Measurements from ENCODE around the gene TMEM245. TPM values are rescaled to one million over a fixed set of nuclear protein-coding genes. Genes with fewer than 3 reads are reported as not detected.

TMEM245 gene
- total RNA-seq, 1 donor from 2014 or later, result 34.2 TPM

- Histone ChIP-seq H3K27me3 (ENCODE audit: control insufficient read depth, insufficient read depth, low read length) (no peaks in the 10 kb centered on the region), H3K4me3 (ENCODE audit: low read depth, low read length) (no peak overlapping the region), H3K36me3 (ENCODE audit: control insufficient read depth, insufficient read depth, low read length) (peaks cover 1% of the 10 kb centered on the region)
- no peak for TF ChIP-seq CTCF (IDR thresholded peaks at IDR 0.05; ENCODE audit: insufficient read depth, low read length, severe bottlenecking)
- FAIRE-seq (no peak), DNase-seq (ENCODE audit: low read depth) (no peak)
Observed at GRCh38 chr9:109019420-109019819, 100.3 kb downstream of the TMEM245 start.

DNA sequence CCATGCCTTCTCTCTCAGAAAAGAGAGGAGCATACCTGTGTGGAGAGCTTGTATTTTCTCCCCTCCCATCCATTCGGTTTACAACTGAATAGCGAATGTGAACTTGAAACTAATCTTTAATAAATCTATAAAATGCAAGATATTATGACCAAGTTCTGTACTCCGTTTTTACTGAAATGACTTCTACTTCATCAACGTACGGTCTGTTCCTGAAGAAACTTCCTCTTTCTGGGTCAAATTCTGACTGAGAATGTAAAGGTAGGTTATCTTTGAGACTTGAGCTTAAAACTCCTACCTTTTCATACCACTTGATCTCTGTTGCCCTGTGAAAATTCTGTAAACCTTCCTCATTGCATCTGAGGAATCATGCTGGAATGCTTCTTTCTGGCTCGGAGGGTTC lies 102.3 kb downstream of the TMEM245 start:
- no peak for TF ChIP-seq CTCF (IDR thresholded peaks at IDR 0.05; ENCODE audit: insufficient read depth, low read length, severe bottlenecking)
- H3K27me3 ChIP-seq (ENCODE audit: control insufficient read depth, insufficient read depth, low read length), result no peaks in the 10 kb centered on the region
- FAIRE-seq, result no peak
- H3K4me3 ChIP-seq (ENCODE audit: low read depth, low read length), result no peak overlapping the region
- DNase-seq (ENCODE audit: low read depth), result no peak
- H3K36me3 ChIP-seq (ENCODE audit: control insufficient read depth, insufficient read depth, low read length), result peaks cover 1% of the 10 kb centered on the region

DNA sequence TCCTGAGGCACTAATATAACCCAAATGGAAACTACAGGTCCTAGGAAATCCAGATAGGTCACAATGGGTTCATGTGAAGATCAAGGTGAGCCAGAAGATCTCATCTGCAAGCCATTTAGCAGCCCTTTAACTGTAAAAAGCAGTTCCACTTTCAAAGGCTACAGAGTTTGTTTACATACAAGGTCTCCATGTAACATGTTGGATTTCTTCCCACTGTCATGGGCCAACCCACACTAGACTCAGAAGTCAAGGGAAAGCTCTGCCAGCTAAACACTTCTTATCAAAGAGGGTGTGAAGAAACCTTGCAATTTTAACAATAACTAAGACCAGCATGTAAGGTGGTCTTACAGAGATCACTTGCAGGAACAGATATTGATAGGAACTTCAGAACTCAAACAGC lies 102.7 kb downstream of the TMEM245 start:
- no peak for TF ChIP-seq CTCF (IDR thresholded peaks at IDR 0.05; ENCODE audit: insufficient read depth, low read length, severe bottlenecking)
- DNase-seq (ENCODE audit: low read depth), result no peak
- Histone ChIP-seq H3K27me3 (ENCODE audit: control insufficient read depth, insufficient read depth, low read length) (no peaks in the 10 kb centered on the region), H3K36me3 (ENCODE audit: control insufficient read depth, insufficient read depth, low read length) (peaks cover 1% of the 10 kb centered on the region), H3K4me3 (ENCODE audit: low read depth, low read length) (no peak overlapping the region)
- FAIRE-seq, result no peak

DNA sequence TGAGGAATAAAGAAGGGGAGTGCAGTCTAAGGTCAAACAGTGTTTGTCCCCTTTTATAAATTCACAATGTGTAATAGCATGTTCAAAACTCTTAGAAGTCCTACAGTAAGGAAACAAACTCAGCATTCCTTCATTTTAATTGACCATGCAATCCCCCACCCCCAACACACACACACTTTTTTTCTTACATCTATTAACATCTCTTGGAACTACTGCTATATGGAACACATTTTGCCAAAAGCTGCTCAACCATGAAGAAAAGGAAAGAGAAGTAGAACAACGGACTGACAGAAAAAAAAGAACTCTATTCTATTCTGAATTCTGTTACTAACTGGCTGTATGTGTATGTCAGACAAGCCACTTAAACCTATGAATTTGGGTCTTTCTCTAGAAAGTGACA lies 103.6 kb downstream of the TMEM245 start:
- DNase-seq (ENCODE audit: low read depth) (no peak), FAIRE-seq (no peak)
- H3K36me3 ChIP-seq (ENCODE audit: control insufficient read depth, insufficient read depth, low read length), result peaks cover 1% of the 10 kb centered on the region
- TF ChIP-seq CTCF (IDR thresholded peaks at IDR 0.05; ENCODE audit: insufficient read depth, low read length, severe bottlenecking), result no peak
- H3K27me3 ChIP-seq (ENCODE audit: control insufficient read depth, insufficient read depth, low read length), result no peaks in the 10 kb centered on the region
- H3K4me3 ChIP-seq (ENCODE audit: low read depth, low read length), result no peak overlapping the region

DNA sequence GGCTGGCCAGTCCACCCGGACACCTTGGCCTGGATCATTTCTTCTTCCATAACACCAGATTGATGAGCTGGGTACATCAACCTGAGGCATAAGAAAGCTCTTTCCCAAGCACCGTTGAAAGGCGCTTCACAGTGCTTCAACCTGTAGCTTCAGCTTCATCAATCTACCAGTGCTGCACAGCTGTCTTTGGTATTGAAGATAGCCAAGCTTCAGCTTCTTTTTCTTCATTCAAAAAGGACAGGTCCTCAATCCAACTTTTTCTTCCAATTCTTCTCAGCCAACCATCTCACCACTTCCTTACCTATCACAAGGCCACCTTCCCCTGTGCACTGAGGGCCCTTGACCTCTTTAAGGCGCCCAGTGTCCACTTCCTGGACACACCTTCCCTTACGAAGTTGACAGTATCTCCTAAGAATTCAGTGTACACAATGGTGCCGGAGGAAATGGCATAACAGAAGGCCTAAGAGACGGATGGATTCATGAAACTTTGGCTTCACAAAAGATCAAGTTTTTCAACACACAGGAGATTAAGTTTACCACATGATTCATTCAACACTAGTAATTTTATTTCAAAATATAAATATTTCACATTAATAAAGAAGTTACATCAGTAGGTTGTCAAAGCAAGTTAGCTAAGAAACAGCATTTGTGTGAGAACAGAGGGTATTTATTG lies 105.0 kb downstream of the TMEM245 start:
- TF ChIP-seq CTCF (IDR thresholded peaks at IDR 0.05; ENCODE audit: insufficient read depth, low read length, severe bottlenecking), result no peak
- no peak for DNase-seq (ENCODE audit: low read depth)

More for the DNA sequence above, 105.0 kb downstream of the TMEM245 start:
- no peaks in the 10 kb centered on the region for H3K36me3 ChIP-seq (ENCODE audit: control insufficient read depth, insufficient read depth, low read length)
- no peak for FAIRE-seq
- no peaks in the 10 kb centered on the region for H3K27me3 ChIP-seq (ENCODE audit: control insufficient read depth, insufficient read depth, low read length)
- no peak overlapping the region for H3K4me3 ChIP-seq (ENCODE audit: low read depth, low read length)
